Tibial nerve (tissue), 4 donors: Measurements from ENCODE around the gene LRRC1.

ENCODE experiments used
- CTCF ChIP-seq, 5 experiments: fragments of 200-600 bp in 3 of 5; fragments of 450-650 bp in 2 of 5; sonication (generic) in 3 of 5; IDR thresholded peaks; one replicate each; pipeline ENCODE4 v1.5.1; 2016 to 2019; ENCODE audit warnings: antibody characterized with exemption in 5 of 5, mild to moderate bottlenecking in 3 of 5, moderate library complexity in 2 of 5
- EP300 ChIP-seq, 2 donors: sonication (generic); formaldehyde crosslinking; IDR thresholded peaks; one replicate each; pipeline ENCODE4 v1.6.1; 2017; ENCODE audit warnings: antibody characterized with exemption in 2 of 2, mild to moderate bottlenecking in 1 of 2
- POLR2A ChIP-seq, 2 donors: fragments of 450-650 bp; IDR thresholded peaks; one replicate each; pipeline ENCODE4 v1.6.1; 2017; ENCODE audit warnings: antibody characterized with exemption in 2 of 2, mild to moderate bottlenecking in 2 of 2, moderate library complexity in 2 of 2

- TF ChIP-seq CTCF (IDR thresholded peaks at IDR 0.05), result no peak
- TF ChIP-seq EP300 (IDR thresholded peaks at IDR 0.05), result no peak
- no peak for TF ChIP-seq POLR2A (IDR thresholded peaks at IDR 0.05)
These were observed 7.8 kb downstream of the LRRC1 start for GRCh38 chr6:53802582-53802981.
